Karpas-422 (cell line): ENCODE data around the gene ACO2. TPM values are rescaled to one million over a fixed set of nuclear protein-coding genes. Genes with fewer than 3 reads are reported as not detected.
A peak's percentile ranks its signal among the peaks of the same experiment; 100 is the strongest.

ENCODE experiments used
- DNase-seq: peaks from one replicate; pipeline ENCODE4 v3.0.0-alpha.2; 2015
- H2AFZ ChIP-seq: fragments of 200-600 bp; sonication (generic); 2 replicates; pipeline ENCODE4 v1.6.1; 2014; ENCODE audit warnings: antibody characterized with exemption, low read length, mixed read lengths
- H3K27ac ChIP-seq: fragments of 200-600 bp; sonication (generic); 2 replicates; pipeline ENCODE4 v1.5.1; 2014; ENCODE audit warnings: mild to moderate bottlenecking, low read length, moderate library complexity
- H3K27me3 ChIP-seq: fragments of 200-600 bp; sonication (generic); 2 replicates; pipeline ENCODE4 v1.6.1; 2014; ENCODE audit warnings: low read length, mixed read lengths
- H3K36me3 ChIP-seq: fragments of 200-600 bp; sonication (generic); 2 replicates; pipeline ENCODE4 v1.6.1; 2014; ENCODE audit warnings: low read length, mixed read lengths; ENCODE audit not compliant: insufficient read depth
- H3K4me1 ChIP-seq: fragments of 200-600 bp; sonication (generic); 2 replicates; pipeline ENCODE4 v1.6.1; 2014; ENCODE audit warnings: mild to moderate bottlenecking, low read length, mixed read lengths
- H3K4me2 ChIP-seq: fragments of 200-600 bp; sonication (generic); 2 replicates; pipeline ENCODE4 v1.6.1; 2014; ENCODE audit warnings: low read length, low read depth, mild to moderate bottlenecking; ENCODE audit not compliant: poor library complexity, severe bottlenecking
- H3K4me3 ChIP-seq: fragments of 200-600 bp; sonication (generic); 2 replicates; pipeline ENCODE4 v1.5.1; 2014; ENCODE audit warnings: mild to moderate bottlenecking, antibody characterized with exemption, low read length, mixed read lengths
- H3K79me2 ChIP-seq: fragments of 200-600 bp; sonication (generic); 2 replicates; pipeline ENCODE4 v1.6.1; 2014; ENCODE audit warnings: mild to moderate bottlenecking, low read length, mixed read lengths
- H3K9ac ChIP-seq: fragments of 200-600 bp; sonication (generic); 2 replicates; pipeline ENCODE4 v1.6.0; 2014; ENCODE audit warnings: low read length
- H3K9me2 ChIP-seq: fragments of 200-600 bp; sonication (generic), shearing (Covaris generic); replicated peaks from 2 replicates; pipeline ENCODE4 v1.6.0; 2014; ENCODE audit warnings: mild to moderate bottlenecking, low read length, moderate library complexity; ENCODE audit not compliant: insufficient read depth
- H3K9me3 ChIP-seq: fragments of 300-700, 200-600 bp; sonication (generic); 2 replicates; pipeline ENCODE4 v1.6.1; 2014; ENCODE audit warnings: low read length, mixed read lengths
- H4K20me1 ChIP-seq: fragments of 200-600 bp; sonication (generic); 2 replicates; pipeline ENCODE4 v1.6.1; 2014; ENCODE audit warnings: mild to moderate bottlenecking, antibody characterized with exemption, low read length, low read depth; ENCODE audit not compliant: insufficient read depth
- total RNA-seq: library from RNA; depleted of rRNA; stranded (reverse); fragments of >200 nt; shearing (Covaris generic); gene quantifications from 2 replicates; pipeline ENCODE4 v1.2.3, GENCODE V29; 2014; ENCODE audit warnings: low replicate concordance

Gene ACO2
- total RNA-seq, 1 experiment from 2014 or later, result 67.7 TPM

- no peak overlapping the region for H2AFZ ChIP-seq
- peak overlapping the region; percentile 63 for H3K4me2 ChIP-seq
- peak overlapping the region; percentile 34; the same call in 1 of the 2 replicates for H3K4me3 ChIP-seq
- H4K20me1 ChIP-seq, result 0 out of 2 replicates have a peak, but pooled peaks cover 6% of the 10 kb centered on the region
- peaks cover 62% of the 10 kb centered on the region for H3K4me1 ChIP-seq
- no peaks in the 10 kb centered on the region for H3K9me3 ChIP-seq
- DNase-seq, result peak; percentile 96
- peaks cover 12% of the 10 kb centered on the region; the same call in 1 of the 2 replicates for H3K36me3 ChIP-seq
- H3K9me2 ChIP-seq, result no peaks in the 10 kb centered on the region
- H3K27ac ChIP-seq, result peak overlapping the region; percentile 88
- peak overlapping the region; percentile 55 for H3K9ac ChIP-seq
- no peaks in the 10 kb centered on the region for H3K27me3 ChIP-seq
- peaks cover 55% of the 10 kb centered on the region for H3K79me2 ChIP-seq
These were observed 35.5 kb downstream of the ACO2 start for GRCh38 chr22:41504397-41504796.

- H3K27me3 ChIP-seq, result no peaks in the 10 kb centered on the region
- peak overlapping the region; percentile 55 for H3K9ac ChIP-seq
- no peak for DNase-seq
- peak overlapping the region; percentile 63 for H3K4me2 ChIP-seq
- peaks cover 51% of the 10 kb centered on the region for H3K79me2 ChIP-seq
- peaks cover 12% of the 10 kb centered on the region; the same call in 1 of the 2 replicates for H3K36me3 ChIP-seq
- H3K9me2 ChIP-seq, result no peaks in the 10 kb centered on the region
- H2AFZ ChIP-seq, result no peak overlapping the region
- H4K20me1 ChIP-seq, result 0 out of 2 replicates have a peak, but pooled peaks cover 6% of the 10 kb centered on the region
- H3K9me3 ChIP-seq, result no peaks in the 10 kb centered on the region
- peaks cover 58% of the 10 kb centered on the region for H3K4me1 ChIP-seq
- H3K4me3 ChIP-seq, result peak overlapping the region; percentile 34; the same call in 1 of the 2 replicates
- peak overlapping the region; percentile 88 for H3K27ac ChIP-seq
These were observed 35.9 kb downstream of the ACO2 start for GRCh38 chr22:41504816-41505215.

GRCh38 chr22:41505511-41506220 is 36.7 kb downstream of the ACO2 start:
- peaks cover 52% of the 10 kb centered on the region for H3K79me2 ChIP-seq
- H4K20me1 ChIP-seq, result 0 out of 2 replicates have a peak, but pooled peaks cover 6% of the 10 kb centered on the region
- H3K27me3 ChIP-seq, result no peaks in the 10 kb centered on the region
- H2AFZ ChIP-seq, result no peak overlapping the region
- DNase-seq, result no peak
- no peak overlapping the region for H3K9ac ChIP-seq
- H3K4me3 ChIP-seq, result no peak overlapping the region
- peak overlapping the region; percentile 88 for H3K27ac ChIP-seq
- H3K9me2 ChIP-seq, result no peaks in the 10 kb centered on the region
- H3K9me3 ChIP-seq, result no peaks in the 10 kb centered on the region
- peaks cover 14% of the 10 kb centered on the region; the same call in 1 of the 2 replicates for H3K36me3 ChIP-seq
- H3K4me2 ChIP-seq, result no peak overlapping the region
- H3K4me1 ChIP-seq, result peaks cover 51% of the 10 kb centered on the region

GRCh38 chr22:41507330-41508063 is 38.6 kb downstream of the ACO2 start:
- Histone ChIP-seq H3K27ac (no peak overlapping the region), H4K20me1 (0 out of 2 replicates have a peak, but pooled peaks cover 6% of the 10 kb centered on the region), H3K4me3 (no peak overlapping the region), H3K4me1 (peaks cover 45% of the 10 kb centered on the region), H3K9me2 (no peaks in the 10 kb centered on the region), H3K9me3 (no peaks in the 10 kb centered on the region), H3K9ac (no peak overlapping the region), H3K27me3 (no peaks in the 10 kb centered on the region), H3K79me2 (peaks cover 40% of the 10 kb centered on the region), H3K4me2 (no peak overlapping the region), H2AFZ (no peak overlapping the region), H3K36me3 (peaks cover 10% of the 10 kb centered on the region; the same call in 1 of the 2 replicates)
- DNase-seq, result no peak

GRCh38 chr22:41508770-41509170 is 39.9 kb downstream of the ACO2 start:
- H2AFZ ChIP-seq, result no peak overlapping the region
- 0 out of 2 replicates have a peak, but pooled peaks cover 6% of the 10 kb centered on the region for H4K20me1 ChIP-seq
- peaks cover 36% of the 10 kb centered on the region for H3K79me2 ChIP-seq
- no peak for DNase-seq
- no peaks in the 10 kb centered on the region for H3K9me2 ChIP-seq
- peaks cover 10% of the 10 kb centered on the region; the same call in 1 of the 2 replicates for H3K36me3 ChIP-seq
- peaks cover 40% of the 10 kb centered on the region for H3K4me1 ChIP-seq
- H3K27ac ChIP-seq, result no peak overlapping the region
- no peaks in the 10 kb centered on the region for H3K9me3 ChIP-seq
- no peak overlapping the region for H3K4me3 ChIP-seq
- no peak overlapping the region for H3K4me2 ChIP-seq
- H3K27me3 ChIP-seq, result no peaks in the 10 kb centered on the region
- H3K9ac ChIP-seq, result no peak overlapping the region

- H3K27ac ChIP-seq, result no peak overlapping the region
- no peak overlapping the region for H3K4me3 ChIP-seq
- H3K36me3 ChIP-seq, result peaks cover 18% of the 10 kb centered on the region; the same call in 1 of the 2 replicates
- peaks cover 23% of the 10 kb centered on the region for H3K4me1 ChIP-seq
- no peak overlapping the region for H3K9ac ChIP-seq
- H3K4me2 ChIP-seq, result no peak overlapping the region
- no peak for DNase-seq
- H3K79me2 ChIP-seq, result peaks cover 20% of the 10 kb centered on the region; the same call in 1 of the 2 replicates
- no peaks in the 10 kb centered on the region for H3K27me3 ChIP-seq
- H4K20me1 ChIP-seq, result 0 out of 2 replicates have a peak, but pooled peaks cover 6% of the 10 kb centered on the region
- no peaks in the 10 kb centered on the region for H3K9me2 ChIP-seq
- H2AFZ ChIP-seq, result no peak overlapping the region
- no peaks in the 10 kb centered on the region for H3K9me3 ChIP-seq
These were observed 42.6 kb downstream of the ACO2 start for GRCh38 chr22:41511521-41511968.

GRCh38 chr22:41512421-41513194 is 43.7 kb downstream of the ACO2 start:
- H3K27me3 ChIP-seq, result no peaks in the 10 kb centered on the region
- H3K9me3 ChIP-seq, result no peaks in the 10 kb centered on the region
- peak; percentile 45 for DNase-seq
- peak overlapping the region; percentile 13; the same call in 1 of the 2 replicates for H3K27ac ChIP-seq
- H3K9ac ChIP-seq, result no peak overlapping the region
- peaks cover 18% of the 10 kb centered on the region; the same call in 1 of the 2 replicates for H3K36me3 ChIP-seq
- H3K9me2 ChIP-seq, result no peaks in the 10 kb centered on the region
- 0 out of 2 replicates have a peak, but pooled peaks cover 1% of the 10 kb centered on the region for H4K20me1 ChIP-seq
- no peak overlapping the region for H3K4me3 ChIP-seq
- no peak overlapping the region for H3K4me2 ChIP-seq
- peaks cover 13% of the 10 kb centered on the region; the same call in 1 of the 2 replicates for H3K79me2 ChIP-seq
- peaks cover 31% of the 10 kb centered on the region for H3K4me1 ChIP-seq
- no peak overlapping the region for H2AFZ ChIP-seq
